Activated CD4-positive, alpha-beta T cell treated with anti-CD3 and anti-CD28 coated beads, Interleukin-2, amount 50 U/mL, for 24 hours (primary cell): ENCODE results near the gene OR7C1.
"Not testable (repeated sequence)": the region's sequence is repeated elsewhere in the genome, so short reads cannot be mapped to it uniquely, and the experiment has no call there.

ENCODE experiments used
- DNase-seq, 2 donors: peaks; one replicate each; pipeline ENCODE4 v3.0.0-alpha.2; 2020; ENCODE audit warnings: low read depth in 1 of 2, low spot score in 1 of 2

Gene OR7C1

GRCh38 chr19:14768001-14768400, 67.0 kb downstream of the OR7C1 start:
- no peak for DNase-seq

DNA sequence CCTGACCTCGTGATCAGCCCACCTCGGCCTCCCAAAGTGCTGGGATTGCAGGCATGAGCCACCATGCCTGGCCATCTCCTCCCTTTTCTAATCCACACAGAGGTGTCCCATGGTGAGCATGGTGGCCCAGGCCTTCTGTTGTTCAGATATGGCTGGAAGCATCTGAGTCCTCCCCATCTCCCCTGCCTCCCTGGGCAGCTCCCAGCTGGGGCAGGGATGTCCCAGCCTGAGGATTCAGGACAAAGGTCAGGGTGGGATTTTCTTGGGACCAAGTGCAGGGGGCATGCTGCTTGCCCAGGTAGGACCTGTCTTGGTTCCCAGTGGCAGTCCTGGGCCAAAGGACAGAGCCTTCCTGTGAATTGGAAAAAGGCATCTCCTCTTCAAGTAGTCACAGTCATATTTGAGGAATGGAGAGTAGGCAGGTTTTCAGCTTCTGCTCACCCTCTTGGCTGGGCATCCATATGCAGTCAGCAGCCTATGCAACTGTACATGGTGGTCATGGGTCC, 67.5 kb downstream of the OR7C1 start:
- DNase-seq = no peak

DNA sequence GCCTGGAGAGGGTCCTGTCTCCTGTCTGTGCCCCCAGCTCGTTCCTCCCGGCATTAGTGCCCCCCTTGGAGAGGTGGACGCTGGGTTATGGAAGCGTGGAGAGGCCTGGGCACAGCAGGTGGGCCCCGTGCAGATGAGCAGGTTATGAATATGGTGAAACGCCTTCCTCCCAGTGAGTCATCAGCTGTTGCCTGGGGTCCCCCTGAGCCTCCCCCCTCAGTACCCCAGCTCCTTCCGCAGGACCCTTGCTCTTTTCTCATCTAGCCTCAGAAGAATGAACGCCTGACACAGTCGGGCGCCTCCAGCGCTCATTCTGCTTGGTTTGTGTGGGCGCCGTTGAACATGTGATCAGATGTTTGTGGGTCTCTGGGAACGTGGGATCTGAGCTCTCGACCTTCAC, 69.1 kb downstream of the OR7C1 start:
- not testable (repeated sequence) for DNase-seq

- DNase-seq = not testable (repeated sequence)
Observed at GRCh38 chr19:14765403-14765802, 69.6 kb downstream of the OR7C1 start.

GRCh38 chr19:14764401-14764800, 70.6 kb downstream of the OR7C1 start:
- no peak for DNase-seq

DNA sequence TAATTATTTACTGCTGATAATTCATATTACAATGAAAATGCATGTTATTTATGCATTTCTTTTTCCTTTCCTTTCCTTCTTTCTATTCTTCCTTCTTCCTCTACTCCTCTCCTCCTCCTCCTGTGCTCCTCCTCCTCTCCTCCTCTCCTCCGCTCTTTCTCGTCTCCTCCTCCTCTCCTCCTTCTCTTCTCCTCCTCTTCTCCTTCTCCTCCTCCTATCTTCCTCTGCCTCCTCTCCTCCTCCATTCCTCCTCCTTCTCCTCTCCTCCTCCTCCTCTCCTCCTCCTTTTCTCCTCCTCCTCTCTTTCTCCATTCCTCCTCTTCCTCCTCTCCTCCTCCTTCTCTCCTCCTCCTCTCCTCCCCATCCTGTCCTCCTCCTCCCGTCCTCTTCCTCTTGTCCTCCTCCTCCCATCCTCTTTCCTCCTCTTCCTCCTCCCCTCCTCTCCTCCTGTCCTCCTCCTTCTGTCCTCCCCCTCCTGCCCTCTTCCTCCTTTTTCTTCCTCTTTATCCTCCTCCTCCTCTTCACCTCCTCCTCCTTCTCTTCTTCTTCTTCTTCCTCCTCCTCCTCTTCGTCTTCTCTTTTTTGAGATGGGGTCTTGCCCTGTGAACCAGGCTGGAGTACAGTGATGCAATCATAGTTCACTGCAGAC, 71.4 kb downstream of the OR7C1 start:
- no peak for DNase-seq

DNA sequence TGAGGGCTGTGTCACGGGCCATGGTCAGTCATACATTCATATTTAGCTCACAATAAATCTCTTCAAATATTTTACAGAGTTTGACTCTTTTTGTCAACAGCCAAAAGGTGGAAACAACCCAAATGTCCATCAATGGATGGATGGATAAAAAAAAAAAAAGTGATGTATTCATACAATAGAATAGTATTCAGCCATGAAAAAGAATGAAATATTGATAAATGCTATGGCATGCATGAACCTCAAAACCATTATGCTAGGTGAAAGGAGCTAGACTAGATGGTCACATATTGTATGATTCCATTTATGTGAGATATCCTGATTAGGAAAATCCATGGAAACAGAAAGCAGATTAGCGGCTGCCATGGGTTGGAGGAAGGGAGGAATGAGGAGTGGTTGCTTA, 72.9 kb downstream of the OR7C1 start:
- no peak for DNase-seq

GRCh38 chr19:14761607-14762006, 73.4 kb downstream of the OR7C1 start:
- no peak for DNase-seq

DNA sequence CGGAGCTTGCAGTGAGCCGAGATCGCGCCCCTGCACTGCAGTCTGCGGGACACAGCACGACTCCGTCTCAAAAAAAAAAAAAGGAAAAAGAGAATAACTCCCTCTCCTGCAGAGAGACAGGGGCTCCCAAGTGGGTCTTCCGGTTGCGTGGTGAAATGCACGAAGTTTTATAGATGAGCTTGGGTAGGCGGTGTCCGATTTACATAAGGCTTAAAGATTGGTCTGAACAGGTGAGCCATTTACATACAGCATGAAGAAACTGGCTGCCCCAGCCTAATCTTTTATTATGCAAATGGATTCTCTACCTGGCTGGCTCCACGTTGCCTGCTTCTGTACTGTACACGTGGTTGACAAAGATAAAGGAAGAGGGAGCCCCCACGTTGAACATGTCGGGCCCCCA, 76.2 kb downstream of the OR7C1 start:
- no peak for DNase-seq

DNA sequence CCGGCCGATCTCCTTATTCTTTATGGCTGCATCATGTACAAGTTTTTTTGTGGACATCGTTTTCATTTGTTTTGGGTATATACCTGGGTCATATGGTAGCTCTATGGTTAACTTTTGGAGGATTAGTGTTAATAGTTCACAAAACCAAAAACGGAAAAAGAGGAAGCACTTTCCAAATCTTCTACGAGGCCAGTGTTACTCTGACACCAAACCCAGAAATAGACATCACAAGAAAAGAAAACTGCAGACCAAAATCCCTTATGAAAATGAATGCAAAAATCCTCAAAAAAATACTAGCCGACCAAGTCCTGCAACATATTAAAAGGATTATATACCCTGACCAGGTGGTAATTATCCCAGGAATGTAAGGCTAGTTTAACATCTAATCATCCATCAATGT, 86.4 kb downstream of the OR7C1 start:
- no peak for DNase-seq
